ENCODE measurements around the gene SEZ6L.

DNA sequence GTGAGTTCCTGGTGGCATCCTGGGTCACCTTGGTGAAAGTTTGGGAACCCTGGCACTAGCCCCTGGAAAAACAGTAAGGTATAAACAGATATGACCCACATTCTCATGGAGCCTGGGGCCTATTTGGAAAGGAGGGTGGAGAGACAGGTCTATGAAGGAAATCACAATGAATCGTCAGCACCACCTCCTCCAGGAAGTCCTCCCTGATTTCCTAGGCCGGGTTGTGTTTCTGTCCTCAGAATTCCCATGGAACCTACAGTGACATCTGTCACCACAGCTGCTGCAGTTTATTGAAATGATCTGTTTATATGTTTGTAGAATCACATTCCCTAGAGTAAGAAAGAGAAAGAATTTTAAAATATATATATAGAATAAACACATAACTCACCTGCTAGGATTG is 188.0 kb downstream of the SEZ6L start:
- TF ChIP-seq, protein P1, sequence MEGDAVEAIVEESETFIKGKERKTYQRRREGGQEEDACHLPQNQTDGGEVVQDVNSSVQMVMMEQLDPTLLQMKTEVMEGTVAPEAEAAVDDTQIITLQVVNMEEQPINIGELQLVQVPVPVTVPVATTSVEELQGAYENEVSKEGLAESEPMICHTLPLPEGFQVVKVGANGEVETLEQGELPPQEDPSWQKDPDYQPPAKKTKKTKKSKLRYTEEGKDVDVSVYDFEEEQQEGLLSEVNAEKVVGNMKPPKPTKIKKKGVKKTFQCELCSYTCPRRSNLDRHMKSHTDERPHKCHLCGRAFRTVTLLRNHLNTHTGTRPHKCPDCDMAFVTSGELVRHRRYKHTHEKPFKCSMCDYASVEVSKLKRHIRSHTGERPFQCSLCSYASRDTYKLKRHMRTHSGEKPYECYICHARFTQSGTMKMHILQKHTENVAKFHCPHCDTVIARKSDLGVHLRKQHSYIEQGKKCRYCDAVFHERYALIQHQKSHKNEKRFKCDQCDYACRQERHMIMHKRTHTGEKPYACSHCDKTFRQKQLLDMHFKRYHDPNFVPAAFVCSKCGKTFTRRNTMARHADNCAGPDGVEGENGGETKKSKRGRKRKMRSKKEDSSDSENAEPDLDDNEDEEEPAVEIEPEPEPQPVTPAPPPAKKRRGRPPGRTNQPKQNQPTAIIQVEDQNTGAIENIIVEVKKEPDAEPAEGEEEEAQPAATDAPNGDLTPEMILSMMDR (optimal IDR thresholded peaks at IDR 0.05 in 1 of 3, IDR thresholded peaks at IDR 0.05 in 1 of 3, conservative IDR thresholded peaks at IDR 0.05 in 1 of 3; ENCODE audit: extremely low read depth in 1 of 3, insufficient read depth in 2 of 3, low read length in 3 of 3) = no peak
- TF ChIP-seq EZH2 (IDR thresholded peaks at IDR 0.05; ENCODE audit: low read length) = no peak
